NCI-H2227 (cell line): ENCODE measurements around the gene DIAPH3.

Experiments
- DNase-seq: peaks from one replicate; lab custom pipeline; 2025; ENCODE audit not compliant: unreplicated experiment; lab: John Stamatoyannopoulos, UW

Gene DIAPH3

GRCh38 chr13:59801107-59801880, 362.4 kb downstream of the DIAPH3 start:
- no peak for DNase-seq

- DNase-seq: no peak
These were observed 370.6 kb downstream of the DIAPH3 start for GRCh38 chr13:59793107-59793506.

- no peak for DNase-seq
These were observed 373.1 kb downstream of the DIAPH3 start for GRCh38 chr13:59790626-59791025.

GRCh38 chr13:59789558-59789957, 374.2 kb downstream of the DIAPH3 start:
- DNase-seq: no peak

GRCh38 chr13:59787679-59788078, 376.0 kb downstream of the DIAPH3 start:
- DNase-seq: no peak

- no peak for DNase-seq
These were observed 381.0 kb downstream of the DIAPH3 start for GRCh38 chr13:59782696-59783095.

- DNase-seq: no peak
These were observed 383.7 kb downstream of the DIAPH3 start for GRCh38 chr13:59780058-59780457.

- DNase-seq: no peak
These were observed 386.6 kb downstream of the DIAPH3 start for GRCh38 chr13:59776924-59777690.

- DNase-seq: no peak
These were observed 389.2 kb downstream of the DIAPH3 start for GRCh38 chr13:59774491-59774971.

- DNase-seq: peak; percentile 7
These were observed 392.5 kb downstream of the DIAPH3 start for GRCh38 chr13:59771272-59771671.

GRCh38 chr13:59770451-59770850, 393.3 kb downstream of the DIAPH3 start:
- DNase-seq: no peak

GRCh38 chr13:59766236-59766635, 397.5 kb downstream of the DIAPH3 start:
- no peak for DNase-seq

- no peak for DNase-seq
These were observed 408.0 kb downstream of the DIAPH3 start for GRCh38 chr13:59755632-59756290.

- DNase-seq: no peak
These were observed 409.3 kb downstream of the DIAPH3 start for GRCh38 chr13:59754411-59754810.

- peak; percentile 81 for DNase-seq
These were observed 412.9 kb downstream of the DIAPH3 start for GRCh38 chr13:59750860-59751259.

GRCh38 chr13:59748046-59748445, 415.7 kb downstream of the DIAPH3 start:
- no peak for DNase-seq

- DNase-seq: no peak
These were observed 416.2 kb downstream of the DIAPH3 start for GRCh38 chr13:59747529-59747928.

- DNase-seq: no peak
These were observed 417.3 kb downstream of the DIAPH3 start for GRCh38 chr13:59746291-59746962.

- no peak for DNase-seq
These were observed 418.3 kb downstream of the DIAPH3 start for GRCh38 chr13:59745392-59745788.

GRCh38 chr13:59744747-59745391, 418.9 kb downstream of the DIAPH3 start:
- DNase-seq: no peak

GRCh38 chr13:59743195-59743594, 420.5 kb downstream of the DIAPH3 start:
- DNase-seq: no peak
